GM20000 (cell line): ENCODE data around the gene EXOC4.

Experiments
- DNase-seq: peaks from one replicate; pipeline ENCODE4 v3.0.0; 2012; ENCODE audit warnings: low spot score
- CTCF ChIP-seq: IDR thresholded peaks from 2 replicates; pipeline ENCODE4 v1.5.1; 2012; ENCODE audit warnings: mild to moderate bottlenecking, control low read depth; ENCODE audit errors: extremely low read depth, missing control alignments

EXOC4 gene

GRCh38 chr7:133950855-133951254 lies 698.0 kb downstream of the EXOC4 start:
- DNase-seq, result no peak
- no peak for TF ChIP-seq CTCF

- TF ChIP-seq CTCF, result no peak
- no peak for DNase-seq
Measured at GRCh38 chr7:133955208-133955607, 702.3 kb downstream of the EXOC4 start.

- TF ChIP-seq CTCF, result no peak
- no peak for DNase-seq
Measured at GRCh38 chr7:133957845-133958244, 705.0 kb downstream of the EXOC4 start.

- no peak for TF ChIP-seq CTCF
- DNase-seq, result no peak
Measured at GRCh38 chr7:133958822-133959221, 705.9 kb downstream of the EXOC4 start.

GRCh38 chr7:133959505-133959904 lies 706.6 kb downstream of the EXOC4 start:
- DNase-seq, result no peak

GRCh38 chr7:133961724-133962123 lies 708.8 kb downstream of the EXOC4 start:
- TF ChIP-seq CTCF, result no peak
- no peak for DNase-seq

More at GRCh38 chr7:133959505-133959904, 706.6 kb downstream of the EXOC4 start:
- TF ChIP-seq CTCF, result no peak

- no peak for DNase-seq
- no peak for TF ChIP-seq CTCF
Measured at GRCh38 chr7:133962646-133963045, 709.8 kb downstream of the EXOC4 start.
